Tongue (tissue), 2 donors: ENCODE results near the gene DYNLRB2. TPM values are rescaled to one million over a fixed set of nuclear protein-coding genes. Genes with fewer than 3 reads are reported as not detected.
A peak's percentile ranks its signal among the peaks of the same experiment; 100 is the strongest.

Source experiments
- DNase-seq: peaks from one replicate; pipeline ENCODE4 v3.0.0-alpha.2; 2015
- total RNA-seq: library from RNA; depleted of rRNA; stranded (reverse); fragments of >200 nt; gene quantifications from one replicate; pipeline ENCODE4 v1.2.3, GENCODE V29; 2014

Gene DYNLRB2
- not detected for total RNA-seq

DNA sequence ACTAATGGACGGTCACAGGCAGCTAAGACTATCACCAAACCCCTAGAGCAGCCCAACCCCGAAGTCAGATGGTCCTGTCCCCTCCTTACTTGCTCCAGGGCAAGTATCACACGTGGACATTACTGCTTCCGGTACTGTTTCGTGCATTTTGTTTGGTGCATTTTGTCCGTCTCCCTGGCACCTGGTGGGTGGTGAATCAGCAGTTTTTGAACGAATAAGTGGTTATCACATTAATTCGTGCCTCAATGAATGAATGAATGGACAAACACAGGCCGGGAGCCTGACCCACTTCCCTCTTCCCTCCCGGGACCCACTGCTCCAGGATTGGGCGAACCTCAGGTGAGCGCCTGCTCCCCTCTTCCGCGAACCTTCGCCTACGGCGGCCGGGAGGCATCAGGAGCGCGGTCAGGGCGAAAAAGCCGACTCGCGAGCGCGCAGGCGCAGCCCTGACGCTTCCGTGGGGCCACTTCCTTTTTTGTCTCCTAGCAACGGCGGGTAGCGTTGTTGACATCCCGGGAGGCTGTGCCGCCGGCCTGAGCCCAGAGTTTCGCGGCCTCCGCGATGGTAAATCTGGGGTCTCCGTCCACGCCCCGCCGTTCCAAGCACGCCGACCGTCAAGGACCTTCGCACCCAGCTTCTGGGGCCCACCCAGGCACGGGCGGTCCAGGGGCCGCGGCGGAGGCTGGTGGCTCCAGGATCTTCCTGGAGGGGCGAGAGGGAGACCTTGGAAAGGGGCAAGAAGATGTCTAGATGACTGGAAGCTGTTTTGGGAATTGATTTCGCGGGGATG is at the start of gene DYNLRB2:
Gene DYNLRB2, plus strand, starts transcription at position 478 of the 790 bp plus-strand sequence. Its CDS starts 84 bp downstream, at position 562.
- peak; percentile 97 for DNase-seq

DNA sequence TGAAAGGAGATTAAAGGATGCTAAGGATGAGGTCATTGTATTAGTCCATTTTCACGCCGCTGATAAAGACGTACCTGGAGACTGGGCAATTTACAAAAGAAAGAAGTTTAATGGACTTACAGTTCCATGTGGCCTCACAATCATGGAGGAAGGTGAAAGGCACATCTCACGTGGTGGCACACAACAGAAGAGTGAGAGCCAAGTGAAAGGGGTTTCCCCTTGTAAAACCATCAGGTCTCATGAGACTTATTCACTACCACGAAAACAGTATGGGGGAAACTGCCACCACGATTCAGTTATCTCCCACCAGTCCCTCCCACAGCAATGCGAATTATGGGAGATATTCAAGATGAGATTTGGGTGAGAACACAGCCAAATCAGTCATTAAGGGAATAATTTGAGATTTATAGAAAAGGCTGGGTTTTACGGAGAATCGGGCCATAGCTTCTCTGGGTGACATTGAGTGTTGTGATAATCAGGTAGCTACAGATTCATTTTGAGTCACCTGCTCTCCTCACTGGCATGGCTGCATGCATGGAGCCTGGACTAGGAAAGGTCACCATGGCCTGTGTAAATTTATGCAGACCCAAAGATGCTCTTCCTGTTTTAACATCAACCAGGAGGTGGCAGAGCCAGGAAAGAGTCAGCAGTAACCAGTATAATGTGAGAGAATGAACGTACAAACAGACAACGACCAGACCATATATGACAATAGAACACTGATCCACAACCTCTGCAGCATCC is 40.5 kb upstream of the DYNLRB2 start:
- DNase-seq = no peak

DNA sequence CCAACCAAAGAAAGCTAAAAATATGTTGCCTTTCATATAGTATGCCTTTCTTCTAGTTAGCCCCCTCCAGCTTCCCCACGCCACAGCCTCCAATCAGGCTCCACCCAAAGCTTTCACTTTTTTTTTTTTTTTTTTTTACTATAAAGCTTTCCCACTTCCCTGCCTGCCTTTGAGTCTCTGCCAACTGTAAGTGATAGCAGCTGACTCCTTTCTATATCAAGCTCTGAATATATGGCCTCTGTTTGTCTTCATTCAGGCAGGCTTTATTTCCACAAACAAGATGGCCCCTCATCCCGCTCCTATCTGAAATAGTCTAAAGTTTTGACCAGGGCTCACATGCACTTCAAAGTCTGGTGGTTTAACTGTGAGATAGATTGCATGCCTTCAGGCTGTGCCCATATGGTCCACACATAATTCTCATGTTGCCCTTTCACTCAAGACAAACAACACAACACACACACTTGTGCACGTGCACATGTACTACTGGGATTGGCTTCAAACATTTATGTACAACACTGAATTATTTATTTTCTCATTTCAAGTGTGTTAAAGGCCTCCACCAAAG is 39.8 kb upstream of the DYNLRB2 start:
- DNase-seq = peak; percentile 41

DNA sequence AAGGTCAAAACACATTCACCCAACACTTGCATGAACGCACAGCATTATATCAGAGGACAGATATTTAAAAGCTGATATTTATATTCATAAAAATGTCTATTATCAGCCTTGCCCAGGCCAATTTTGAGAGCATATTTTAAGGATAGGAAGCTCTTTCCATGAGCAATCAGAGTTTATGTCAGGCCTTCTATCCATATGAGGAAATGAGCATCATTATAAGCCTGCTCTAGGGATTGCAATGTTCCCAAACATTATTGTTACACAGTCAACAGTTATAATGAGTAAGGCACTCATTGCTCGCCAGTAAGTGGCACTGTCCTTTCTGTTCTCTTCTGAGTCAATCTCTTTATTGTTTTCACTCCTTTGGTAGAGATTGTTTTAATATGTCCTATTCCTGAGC is 37.7 kb upstream of the DYNLRB2 start:
- DNase-seq = no peak

DNA sequence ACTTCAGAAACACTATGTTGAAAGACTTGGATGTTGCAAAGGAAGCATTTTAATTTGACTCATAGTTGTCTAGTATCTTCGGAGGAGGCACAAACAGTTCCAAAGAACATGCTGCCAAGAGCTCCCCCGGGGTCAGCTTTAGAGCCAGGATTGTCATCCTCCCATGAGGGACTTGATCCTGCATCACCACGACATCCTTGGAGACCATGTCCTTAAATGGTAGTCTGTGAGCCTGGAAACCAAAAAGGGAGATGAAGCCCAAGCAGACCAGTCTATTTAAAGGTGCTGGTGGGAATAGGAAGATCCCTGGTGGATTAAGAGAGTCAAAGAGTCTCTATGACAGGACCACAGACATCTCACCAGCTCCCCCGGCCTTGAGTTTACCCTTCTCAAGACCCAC is 33.3 kb upstream of the DYNLRB2 start:
- no peak for DNase-seq

DNA sequence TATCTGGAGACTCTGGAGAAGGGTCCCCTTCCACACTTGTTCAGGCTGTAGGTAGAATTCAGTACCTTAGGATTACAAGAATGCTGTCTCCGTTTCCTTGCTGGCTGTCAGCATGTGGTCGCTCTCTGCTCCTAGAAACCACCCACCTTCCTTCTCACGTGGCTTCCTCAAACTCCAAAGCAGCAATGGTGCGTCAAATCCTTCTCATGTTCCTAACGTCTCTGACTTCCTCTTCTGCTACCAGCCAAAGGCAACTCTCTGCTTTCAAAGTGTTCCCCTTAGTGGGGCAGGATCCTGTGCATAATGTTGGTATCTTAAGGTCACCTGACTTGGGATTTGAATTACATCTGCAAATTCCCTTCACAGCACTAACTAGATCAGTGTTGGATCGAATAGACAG is 30.9 kb upstream of the DYNLRB2 start:
- DNase-seq = no peak

DNA sequence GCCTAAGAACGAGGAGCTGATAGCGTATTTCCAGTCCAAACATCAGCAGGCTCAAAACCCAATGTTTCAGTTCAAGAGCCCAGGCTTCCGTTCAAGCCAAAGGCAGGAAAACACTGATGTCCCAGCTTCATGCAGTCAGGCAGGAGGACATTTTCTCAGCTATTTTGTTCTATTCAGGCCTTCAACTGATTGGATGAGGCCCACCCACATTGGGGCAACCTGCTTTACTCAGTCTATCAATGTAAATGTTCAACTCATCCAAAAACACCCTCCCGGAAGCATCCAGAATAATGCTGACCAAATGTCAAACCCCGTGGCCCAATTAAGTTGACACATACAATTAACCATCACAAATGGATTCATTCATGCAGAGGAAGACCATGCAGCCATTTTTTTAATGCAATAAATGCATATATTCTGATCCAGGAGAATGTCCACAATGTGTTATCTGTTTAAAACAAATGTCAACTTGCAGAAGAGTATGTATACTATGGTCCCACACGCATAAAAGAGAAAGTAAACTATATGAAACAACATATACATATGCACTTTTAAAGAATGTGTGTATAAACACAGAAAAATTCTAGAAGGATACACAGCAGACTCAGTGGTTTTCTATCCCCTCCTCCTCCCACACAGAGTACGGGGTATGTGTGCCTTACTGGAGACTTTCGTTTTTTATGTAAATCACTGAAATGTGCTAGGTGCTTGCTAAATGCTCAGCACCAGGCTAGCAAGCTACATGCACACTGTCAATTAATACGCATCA is 28.8 kb upstream of the DYNLRB2 start:
- DNase-seq = no peak

DNA sequence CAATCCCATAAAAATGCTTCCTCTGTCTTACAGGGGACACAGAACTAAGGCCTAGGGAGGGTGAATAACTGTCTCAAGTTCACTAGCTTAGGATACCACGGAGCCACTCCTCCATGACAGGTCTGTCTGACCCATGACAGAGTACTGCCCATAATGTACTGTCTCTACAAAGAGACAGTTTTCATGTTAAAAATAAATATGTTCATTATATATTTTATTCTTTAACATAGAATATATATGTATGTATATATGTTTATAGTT is 28.3 kb upstream of the DYNLRB2 start:
- DNase-seq = no peak

DNA sequence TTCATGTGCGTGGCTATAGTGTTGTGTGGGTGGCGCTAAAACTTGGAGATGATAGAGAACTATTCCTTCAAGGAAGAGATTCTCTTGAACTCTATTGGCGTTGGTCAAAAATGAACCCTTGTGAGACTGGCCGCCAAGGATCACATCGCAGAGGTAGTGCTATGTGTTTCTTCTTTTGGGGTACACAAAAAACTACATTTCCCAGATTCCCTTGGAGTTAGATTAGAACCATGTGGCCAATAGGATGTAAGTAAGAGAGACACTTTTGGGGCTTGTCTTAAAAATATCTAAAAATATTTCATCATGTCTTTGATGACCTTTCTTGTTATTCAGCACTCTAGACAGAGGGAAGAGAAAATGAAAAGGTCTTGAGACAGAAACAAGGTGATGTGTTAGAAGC is 25.4 kb upstream of the DYNLRB2 start:
- DNase-seq = no peak

DNA sequence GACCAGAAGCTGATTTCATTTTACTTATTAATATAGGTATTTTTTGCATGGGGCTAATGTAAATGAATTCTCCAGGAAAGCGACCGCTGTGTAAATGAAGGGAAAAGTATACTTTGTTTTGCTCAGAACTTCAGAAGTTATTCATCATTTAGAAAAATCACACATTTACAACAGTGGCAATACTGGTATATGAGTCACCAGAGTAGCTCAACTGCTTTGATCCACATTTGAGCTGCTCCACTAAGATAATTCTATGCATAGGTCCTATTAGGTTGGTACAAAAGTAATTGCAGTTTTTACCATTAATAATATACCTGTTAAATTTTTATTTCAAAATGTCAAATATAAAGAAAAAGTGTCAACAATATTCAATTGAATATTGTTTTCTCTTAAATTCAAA is 22.9 kb upstream of the DYNLRB2 start:
- no peak for DNase-seq

DNA sequence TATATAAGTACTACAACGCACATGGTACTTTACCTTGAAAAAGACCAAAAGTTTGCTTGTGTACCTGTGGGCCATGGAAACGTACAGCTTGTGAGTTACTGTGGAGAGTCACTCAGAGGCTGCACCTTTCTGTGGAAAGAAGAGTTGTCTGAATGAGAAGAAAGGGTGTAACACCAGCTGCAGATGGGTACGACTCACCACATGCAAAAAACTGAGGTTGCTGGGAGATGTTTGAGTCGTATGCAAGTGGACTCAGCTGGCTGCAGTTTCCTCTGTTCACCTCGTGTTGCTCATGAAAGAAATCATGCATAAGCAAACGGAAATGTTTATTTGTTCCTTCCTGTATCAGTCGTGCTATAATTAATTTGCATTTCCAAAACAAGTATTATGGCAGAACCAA is 22.4 kb upstream of the DYNLRB2 start:
- DNase-seq = no peak

DNA sequence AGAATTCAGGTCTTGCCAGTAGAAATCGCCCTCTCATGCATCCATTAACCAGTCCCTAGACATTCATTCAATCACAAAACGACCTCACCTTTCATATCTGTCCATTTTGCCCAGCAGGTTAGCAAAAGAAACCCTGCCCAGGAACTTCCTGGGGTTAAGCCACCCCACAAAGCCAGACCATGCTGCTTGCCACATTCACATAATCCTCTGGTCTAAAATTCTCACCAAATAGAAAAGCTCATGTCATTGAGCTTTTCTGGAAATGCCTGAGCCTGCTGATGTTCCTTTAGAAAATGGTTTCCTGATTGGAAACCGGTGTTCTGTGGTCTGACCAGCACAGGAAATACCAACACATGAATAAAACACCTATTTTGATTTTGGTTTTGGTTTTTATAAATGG is 21.6 kb upstream of the DYNLRB2 start:
- no peak for DNase-seq

DNA sequence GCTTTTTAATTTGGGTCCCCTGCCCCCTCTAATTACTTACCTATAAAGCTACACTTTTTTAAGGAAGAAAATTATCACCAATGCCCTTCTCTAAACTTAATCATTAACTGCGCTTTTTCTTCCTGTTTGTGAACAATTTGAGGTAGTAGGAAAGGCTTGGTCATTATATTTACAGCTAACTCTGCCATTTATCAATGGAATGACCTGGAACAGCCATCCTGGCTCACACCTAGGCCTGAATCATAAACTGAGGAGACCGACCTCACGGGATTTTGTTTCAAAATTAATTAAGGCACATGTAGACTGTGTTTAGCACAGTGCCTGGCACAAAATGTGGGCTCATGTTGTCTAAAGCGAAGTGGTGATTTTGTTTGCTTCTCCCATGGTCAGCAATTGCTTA is 15.4 kb upstream of the DYNLRB2 start:
- DNase-seq = no peak

DNA sequence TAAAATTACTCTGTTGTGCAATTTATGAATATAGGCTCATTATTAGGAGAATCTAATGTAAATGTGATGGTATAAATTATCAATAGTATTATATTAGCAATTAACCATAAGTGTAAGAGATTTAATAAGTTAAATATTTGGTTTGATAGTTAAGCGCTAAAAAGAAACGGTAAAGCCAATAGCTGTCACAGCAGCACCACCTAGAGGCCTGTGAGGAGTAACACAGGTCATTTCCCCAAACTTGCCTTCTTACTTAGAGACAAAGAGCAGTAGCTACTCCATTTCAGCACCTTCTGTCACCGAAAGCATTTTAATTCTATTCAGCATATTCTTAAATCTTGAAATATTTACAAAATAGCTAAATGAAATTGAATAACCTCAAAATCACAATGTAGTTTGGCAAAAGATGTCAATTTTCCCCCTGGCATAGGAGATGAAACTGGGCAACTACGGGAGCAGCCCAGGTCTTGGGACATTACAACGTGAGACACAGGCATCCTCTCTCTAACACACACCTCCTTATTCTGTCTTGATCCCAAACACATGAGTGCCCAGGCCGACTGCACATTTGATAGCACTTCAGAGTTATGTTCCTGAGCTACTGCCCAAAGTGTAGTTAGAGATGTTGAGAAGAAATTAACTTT is 14.3 kb upstream of the DYNLRB2 start:
- peak; percentile 84 for DNase-seq

DNA sequence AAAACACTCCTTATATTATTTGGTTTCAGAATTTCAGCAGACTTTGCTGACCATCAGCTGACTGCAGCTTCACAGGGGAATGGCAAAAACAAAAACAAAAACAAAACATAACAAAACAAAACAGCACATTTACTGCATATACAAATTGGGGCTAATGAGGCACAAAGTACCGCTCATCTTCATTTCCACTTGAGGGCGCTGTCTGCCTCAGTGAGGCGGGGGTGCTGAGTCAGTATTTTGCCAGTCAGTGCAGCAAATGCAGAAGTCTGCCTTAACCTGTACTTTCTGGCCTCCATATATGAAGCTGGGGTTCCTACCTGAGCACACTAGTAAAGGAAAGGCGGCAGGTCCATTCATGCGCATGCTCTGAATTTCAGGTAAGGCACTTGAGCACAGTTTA is 13.5 kb upstream of the DYNLRB2 start:
- no peak for DNase-seq

DNA sequence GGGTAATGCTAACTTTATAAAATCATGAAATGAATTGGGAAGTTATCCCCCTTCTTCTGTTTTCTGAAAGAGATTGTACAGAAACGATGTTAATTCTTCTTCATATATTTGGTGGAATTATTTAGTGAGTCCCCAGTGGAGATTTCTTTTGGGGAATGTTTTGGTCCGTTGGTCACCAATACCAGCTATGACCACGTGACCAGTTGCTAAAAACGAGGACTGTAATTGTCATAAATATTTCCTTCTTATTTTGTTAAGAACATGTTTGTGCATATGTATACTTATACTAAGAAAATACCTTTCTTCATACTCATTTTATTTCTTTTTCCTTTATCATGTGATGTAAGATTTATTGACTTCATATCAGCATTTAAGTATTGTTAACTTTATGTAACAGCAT is 10.3 kb upstream of the DYNLRB2 start:
- DNase-seq = no peak

DNA sequence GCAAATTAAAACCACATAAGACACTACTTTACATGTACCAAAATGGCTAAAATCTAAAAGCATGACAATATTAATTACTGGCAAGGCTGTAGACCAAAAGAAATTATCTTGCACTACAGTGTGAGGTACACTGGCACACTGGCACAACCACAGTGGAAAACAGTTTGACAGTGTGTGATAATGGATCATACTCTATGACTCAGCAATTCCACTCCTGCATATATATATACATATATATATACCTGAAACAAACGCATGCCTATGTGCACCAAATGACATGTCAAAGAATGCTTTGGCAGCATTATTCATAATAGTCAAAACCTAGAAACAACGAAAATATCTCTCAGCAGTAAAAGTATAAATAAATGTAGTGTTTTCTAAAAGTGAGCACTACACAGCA is 4.6 kb upstream of the DYNLRB2 start:
- DNase-seq = no peak

DNA sequence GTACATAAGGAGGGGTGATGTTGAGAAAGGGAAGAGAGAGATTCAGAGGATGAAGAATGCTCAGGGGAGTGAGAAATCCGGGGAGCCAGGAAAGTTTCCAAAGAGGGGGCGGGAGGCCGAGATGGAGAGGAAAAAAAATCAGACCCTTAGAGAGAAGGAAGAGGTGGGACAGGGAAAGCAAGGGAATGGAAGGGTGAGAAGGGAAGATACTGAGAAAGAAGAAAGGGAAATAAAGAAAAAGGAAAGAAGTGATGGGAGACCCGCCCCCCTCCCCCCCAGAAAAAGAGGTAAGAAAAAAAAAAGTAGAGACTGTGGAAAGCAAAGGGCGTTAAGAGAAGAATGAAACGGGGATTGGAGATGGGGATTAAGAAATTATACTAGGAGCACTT is 507 bp downstream of the DYNLRB2 start:
- peak; percentile 16 for DNase-seq

DNA sequence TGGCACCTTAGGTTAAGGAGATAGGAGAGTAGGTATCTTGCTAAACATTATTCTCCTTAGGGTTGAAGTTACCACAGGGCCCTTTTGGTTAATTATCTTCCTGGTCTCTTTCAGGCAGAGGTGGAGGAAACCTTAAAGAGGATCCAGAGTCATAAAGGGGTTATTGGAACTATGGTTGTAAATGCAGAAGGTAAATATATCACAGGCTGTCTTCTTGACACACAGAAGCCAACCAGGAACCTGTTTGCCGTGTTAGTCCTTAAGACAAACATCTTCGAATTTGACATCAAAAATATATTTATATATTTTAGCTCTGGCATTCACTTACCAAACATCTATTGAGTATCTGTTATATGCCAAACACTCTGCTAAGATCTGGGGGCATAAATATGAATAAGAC is 2.4 kb downstream of the DYNLRB2 start:
- DNase-seq = no peak

DNA sequence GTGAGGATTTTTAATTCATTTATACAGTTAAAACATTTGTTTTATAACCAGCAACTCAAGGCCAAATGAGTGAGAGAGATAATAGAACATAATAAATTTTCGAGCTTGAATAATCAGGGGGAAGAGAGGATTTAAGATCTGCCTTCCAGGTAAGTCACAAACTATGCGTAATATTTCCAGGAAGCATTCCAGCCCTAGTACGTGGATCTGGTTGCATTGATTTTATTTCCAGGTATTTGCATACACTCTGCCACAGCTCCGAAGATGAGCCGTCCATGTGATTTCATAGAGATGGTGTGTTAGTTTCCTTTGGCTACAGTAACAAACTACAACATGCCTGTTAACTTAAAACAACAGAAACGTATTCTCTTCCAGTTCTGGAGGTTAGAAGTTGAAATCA is 3.5 kb downstream of the DYNLRB2 start:
- no peak for DNase-seq

DNA sequence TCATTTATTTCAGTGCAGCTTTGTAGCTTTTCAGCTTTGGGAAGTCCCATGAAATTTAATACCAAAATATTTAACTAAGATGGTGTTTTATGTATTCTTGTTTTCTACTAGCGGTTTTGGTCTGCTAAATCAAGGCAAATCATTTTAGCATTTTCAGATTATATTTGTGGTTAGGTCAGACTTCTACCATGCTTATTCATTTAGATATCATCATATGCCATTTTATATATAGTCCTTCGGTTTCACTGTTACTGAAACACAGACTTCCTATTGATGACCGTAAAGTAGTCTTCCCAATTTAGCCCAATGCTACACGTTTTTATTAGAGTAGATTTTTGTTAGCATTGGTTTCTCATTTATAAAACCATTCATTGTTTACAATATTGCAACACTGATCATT is 5.5 kb downstream of the DYNLRB2 start:
- DNase-seq = no peak

DNA sequence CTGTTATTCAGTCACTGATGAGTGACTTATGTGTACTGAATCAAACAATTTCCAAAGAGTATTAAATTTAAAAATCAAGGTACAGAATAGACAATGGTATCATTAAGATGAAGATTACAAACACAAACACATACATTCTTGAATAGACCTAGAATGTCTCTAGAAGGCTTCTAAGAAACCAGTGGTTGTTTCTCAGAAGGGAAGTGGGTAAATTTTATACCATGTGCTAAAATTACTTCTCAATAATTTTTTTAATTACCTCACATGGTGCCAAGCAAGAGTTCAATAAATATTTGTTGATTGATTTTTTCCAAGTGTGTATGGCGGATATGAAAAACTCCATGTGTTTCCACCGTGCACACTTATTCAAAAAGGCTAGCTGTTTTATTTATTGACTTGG is 6.4 kb downstream of the DYNLRB2 start:
- no peak for DNase-seq

DNA sequence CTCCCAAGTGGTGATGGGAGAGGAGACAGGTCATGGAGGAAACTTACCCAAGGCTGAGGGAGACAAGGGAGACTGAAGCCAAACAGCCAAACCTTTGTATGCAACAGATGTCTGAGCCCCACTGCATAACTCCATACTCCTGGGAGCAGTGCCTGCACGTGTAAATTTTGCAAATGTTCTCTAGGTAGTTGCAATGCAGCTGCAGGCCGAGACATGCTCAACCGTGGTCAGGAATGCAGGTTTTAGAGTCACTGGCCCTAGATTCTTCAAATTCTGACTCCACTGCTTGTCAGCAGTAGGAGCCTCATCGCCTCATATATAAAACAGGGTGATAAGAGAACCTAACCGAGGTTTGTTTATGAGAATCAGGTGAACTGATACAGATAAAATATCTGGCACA is 11.5 kb downstream of the DYNLRB2 start:
- DNase-seq = peak; percentile 23
